Activated CD4-positive, alpha-beta memory T cell treated with anti-CD3 and anti-CD28 coated beads for 36 hours (primary cell): ENCODE results near the gene CMTM3. TPM values are rescaled to one million over a fixed set of nuclear protein-coding genes. Genes with fewer than 3 reads are reported as not detected.
"Not testable (repeated sequence)": the region's sequence is repeated elsewhere in the genome, so short reads cannot be mapped to it uniquely, and the experiment has no call there.

Source experiments
- CTCF ChIA-PET: fragments of 350-600 bp; sonication (Branson Sonifier 250); formaldehyde crosslinking; loops from one replicate; lab custom pipeline; 2021; ENCODE audit warnings: antibody characterized with exemption, inconsistent platforms; lab: Charles Lee
- POLR2A ChIA-PET: fragments of 350-600 bp; sonication (Branson Sonifier 250); formaldehyde crosslinking; loops from one replicate; lab custom pipeline; 2021; ENCODE audit warnings: antibody characterized with exemption; lab: Charles Lee
- DNase-seq: peaks from one replicate; pipeline ENCODE4 v3.0.0-alpha.2; 2020
- H3K27ac Mint-ChIP-seq: one replicate; pipeline ENCODE4 v1.8.0; 2021; ENCODE audit warnings: mixed read lengths
- H3K27me3 Mint-ChIP-seq: one replicate; pipeline ENCODE4 v1.8.0; 2021; ENCODE audit warnings: mixed read lengths
- H3K36me3 Mint-ChIP-seq: one replicate; pipeline ENCODE4 v1.8.0; 2021; ENCODE audit warnings: mixed read lengths
- H3K4me1 Mint-ChIP-seq: one replicate; pipeline ENCODE4 v1.8.0; 2021; ENCODE audit warnings: low read depth, mixed read lengths
- H3K4me3 Mint-ChIP-seq: one replicate; pipeline ENCODE4 v1.8.0; 2021; ENCODE audit warnings: mild to moderate bottlenecking, mixed read lengths
- H3K9me3 Mint-ChIP-seq: one replicate; pipeline ENCODE4 v1.8.0; 2021; ENCODE audit warnings: mixed read lengths
- intact Hi-C: fragments of 100-400 bp; cut with micrococcal nuclease; formaldehyde crosslinking; loops from one replicate; pipeline ENCODE4 v1.15.1; 2023
- total RNA-seq, 2 experiments: library from RNA; stranded (reverse); gene quantifications; one replicate each; pipeline ENCODE4 v1.2.3, GENCODE V29; 2021

The CMTM3 gene
- total RNA-seq, 2 experiments from 2014 or later: 64.6 to 65.9 TPM

DNA sequence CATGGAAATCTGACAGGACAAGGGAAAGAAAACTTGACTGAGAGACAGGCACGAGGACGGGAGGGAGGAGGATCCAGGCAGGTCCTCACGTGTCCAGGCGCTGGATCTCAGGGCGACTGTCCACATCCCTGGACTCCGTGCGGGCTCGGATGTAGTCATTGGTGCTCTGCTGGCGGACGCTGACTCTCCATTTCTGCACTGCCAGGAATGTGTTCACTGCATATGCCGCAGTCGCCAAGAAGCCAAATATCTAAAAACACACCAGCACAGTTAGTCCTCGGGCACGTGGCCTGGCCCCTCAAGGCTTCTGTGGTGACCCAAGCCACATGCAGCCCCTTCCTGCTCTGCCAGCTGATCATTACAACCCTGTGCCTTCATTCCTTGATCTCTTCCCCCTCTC, 17.5 kb downstream of the CMTM3 start:
- Mint-ChIP-seq H3K4me3 (no peak overlapping the region), H3K27me3 (no peaks in the 10 kb centered on the region), H3K27ac (no peak overlapping the region), H3K9me3 (no peaks in the 10 kb centered on the region), H3K4me1 (peaks cover 2% of the 10 kb centered on the region), H3K36me3 (no peaks in the 10 kb centered on the region)
- intact Hi-C loops: no loop called here
- ChIA-PET POLR2A (no interaction called here), CTCF (no interaction called here)
- DNase-seq: no peak

GRCh38 chr16:66622863-66623262, 18.4 kb downstream of the CMTM3 start:
- ChIA-PET CTCF (no interaction called here), POLR2A (no interaction called here)
- Mint-ChIP-seq H3K4me1 (peaks cover 2% of the 10 kb centered on the region), H3K27ac (no peak overlapping the region), H3K27me3 (no peaks in the 10 kb centered on the region), H3K36me3 (no peaks in the 10 kb centered on the region), H3K9me3 (no peaks in the 10 kb centered on the region), H3K4me3 (no peak overlapping the region)
- intact Hi-C loops: no loop called here
- no peak for DNase-seq

GRCh38 chr16:66623755-66624154, 19.3 kb downstream of the CMTM3 start:
- DNase-seq: no peak
- ChIA-PET POLR2A (no interaction called here), CTCF (interaction anchor here (1.1 to 1.4 kb wide), 2 partner anchors 27 to 34 kb away, joined by 3 to 7 read pairs; no protein-coding TSS in a partner anchor)
- no peaks in the 10 kb centered on the region for H3K36me3 Mint-ChIP-seq
- peaks cover 2% of the 10 kb centered on the region for H3K4me1 Mint-ChIP-seq
- H3K9me3 Mint-ChIP-seq: no peaks in the 10 kb centered on the region
- no peak overlapping the region for H3K4me3 Mint-ChIP-seq
- no peak overlapping the region for H3K27ac Mint-ChIP-seq
- intact Hi-C loops: no loop called here
- no peaks in the 10 kb centered on the region for H3K27me3 Mint-ChIP-seq

DNA sequence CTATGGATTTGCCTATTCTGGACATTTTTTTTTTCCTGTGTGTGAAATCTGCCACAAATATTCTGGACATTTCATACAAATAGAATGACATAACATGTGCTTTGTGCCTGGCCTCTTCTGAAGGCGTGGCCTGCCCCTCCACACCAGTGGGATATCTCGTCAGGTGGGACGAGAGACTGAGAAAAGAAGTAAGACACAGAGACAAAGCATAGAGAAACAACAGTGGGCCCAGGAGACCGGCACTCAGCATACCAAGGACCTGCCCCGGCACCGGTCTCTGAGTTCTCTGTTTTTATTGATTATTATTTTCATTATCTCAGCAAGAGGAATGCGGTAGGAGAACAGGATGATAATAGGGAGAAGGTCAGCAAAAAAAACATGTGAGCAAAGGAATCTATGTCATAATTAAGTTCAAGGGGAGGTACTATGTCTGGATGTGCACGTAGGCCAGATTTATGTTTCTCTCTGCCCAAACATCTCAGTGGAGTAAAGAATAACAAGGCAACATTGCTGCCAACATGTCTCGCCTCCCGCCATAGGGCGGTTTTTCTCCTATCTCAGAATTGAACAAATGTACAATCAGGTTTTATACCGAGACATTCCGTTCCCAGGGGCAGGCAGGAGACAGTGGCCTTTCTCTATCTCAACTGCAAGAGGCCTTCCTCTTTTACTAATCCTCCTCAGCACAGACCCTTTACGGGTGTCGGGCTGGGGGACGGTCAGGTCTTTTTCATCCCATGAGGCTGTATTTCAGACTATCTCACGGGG, 23.3 kb downstream of the CMTM3 start:
- H3K27ac Mint-ChIP-seq: not testable (repeated sequence)

DNA sequence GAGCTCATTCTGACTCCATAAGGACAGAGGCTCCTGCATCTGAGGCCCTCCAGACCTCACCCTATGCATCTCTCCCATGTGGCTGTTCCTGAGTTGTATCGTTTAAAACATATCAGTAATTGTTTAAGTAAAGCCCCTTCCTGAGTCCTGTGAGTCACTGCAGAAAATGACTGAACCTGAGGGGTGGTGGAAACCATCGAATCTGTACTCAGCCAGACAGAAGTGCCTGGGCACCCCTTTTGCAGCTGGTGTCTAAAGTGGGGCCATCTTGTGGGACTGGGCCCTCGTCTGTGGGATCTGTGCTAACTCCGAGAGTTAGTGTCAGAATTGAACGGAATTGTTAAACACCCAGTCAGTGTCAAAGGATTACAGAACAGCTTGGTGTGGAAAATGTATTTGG, 25.4 kb downstream of the CMTM3 start:
- no peak for DNase-seq
- no peaks in the 10 kb centered on the region for H3K36me3 Mint-ChIP-seq
- no peak overlapping the region for H3K27ac Mint-ChIP-seq
- no peaks in the 10 kb centered on the region for H3K27me3 Mint-ChIP-seq
- ChIA-PET POLR2A (no interaction called here), CTCF (no interaction called here)
- no peaks in the 10 kb centered on the region for H3K4me1 Mint-ChIP-seq
- intact Hi-C loops: no loop called here
- no peaks in the 10 kb centered on the region for H3K9me3 Mint-ChIP-seq
- H3K4me3 Mint-ChIP-seq: no peak overlapping the region

More for the DNA sequence above, 23.3 kb downstream of the CMTM3 start:
- H3K9me3 Mint-ChIP-seq, CTCF ChIA-PET, intact Hi-C loops, H3K27me3 Mint-ChIP-seq, POLR2A ChIA-PET, DNase-seq, H3K4me3 Mint-ChIP-seq, H3K4me1 Mint-ChIP-seq, H3K36me3 Mint-ChIP-seq: not testable (repeated sequence)

- H3K36me3 Mint-ChIP-seq, POLR2A ChIA-PET, H3K9me3 Mint-ChIP-seq, intact Hi-C loops, DNase-seq, H3K4me3 Mint-ChIP-seq, H3K27ac Mint-ChIP-seq, H3K4me1 Mint-ChIP-seq, H3K27me3 Mint-ChIP-seq, CTCF ChIA-PET: not testable (repeated sequence)
Measured at GRCh38 chr16:66630561-66631260, 26.2 kb downstream of the CMTM3 start.

GRCh38 chr16:66631558-66631957, 27.1 kb downstream of the CMTM3 start:
- H3K9me3 Mint-ChIP-seq, H3K36me3 Mint-ChIP-seq, H3K27me3 Mint-ChIP-seq, H3K27ac Mint-ChIP-seq, H3K4me1 Mint-ChIP-seq, intact Hi-C loops, H3K4me3 Mint-ChIP-seq, CTCF ChIA-PET, POLR2A ChIA-PET, DNase-seq: not testable (repeated sequence)

GRCh38 chr16:66634527-66635196, 30.2 kb downstream of the CMTM3 start:
- no peaks in the 10 kb centered on the region for H3K36me3 Mint-ChIP-seq
- CTCF ChIA-PET: interaction anchor here (1.4 to 3.7 kb wide), 2 partner anchors 16 to 25 kb away, joined by 3 to 28 read pairs; no protein-coding TSS in a partner anchor
- no peaks in the 10 kb centered on the region for H3K9me3 Mint-ChIP-seq
- no peaks in the 10 kb centered on the region for H3K4me1 Mint-ChIP-seq
- H3K27me3 Mint-ChIP-seq: no peaks in the 10 kb centered on the region
- H3K4me3 Mint-ChIP-seq: no peak overlapping the region
- intact Hi-C loops: no loop called here
- POLR2A ChIA-PET: no interaction called here
- H3K27ac Mint-ChIP-seq: no peak overlapping the region
- no peak for DNase-seq

- Mint-ChIP-seq H3K4me1 (no peaks in the 10 kb centered on the region), H3K4me3 (no peak overlapping the region), H3K36me3 (no peaks in the 10 kb centered on the region), H3K27me3 (no peaks in the 10 kb centered on the region), H3K27ac (no peak overlapping the region), H3K9me3 (no peaks in the 10 kb centered on the region)
- CTCF ChIA-PET: interaction anchor here (3.7 kb wide), 1 partner anchor 16 kb away, joined by 28 read pairs; no protein-coding TSS in a partner anchor
- no peak for DNase-seq
- intact Hi-C loops: no loop called here
- POLR2A ChIA-PET: interaction anchor here (0.6 kb wide), 1 partner anchor 252 kb away, joined by 3 read pairs; no protein-coding TSS in a partner anchor
Measured at GRCh38 chr16:66635406-66635805, 30.9 kb downstream of the CMTM3 start.

GRCh38 chr16:66636199-66636598, 31.7 kb downstream of the CMTM3 start:
- ChIA-PET CTCF (interaction anchor here (3.7 kb wide), 1 partner anchor 15 kb away, joined by 28 read pairs; no protein-coding TSS in a partner anchor), POLR2A (no interaction called here)
- intact Hi-C loops: no loop called here
- H3K27me3 Mint-ChIP-seq: no peaks in the 10 kb centered on the region
- H3K4me1 Mint-ChIP-seq: no peaks in the 10 kb centered on the region
- H3K4me3 Mint-ChIP-seq: no peak overlapping the region
- no peaks in the 10 kb centered on the region for H3K36me3 Mint-ChIP-seq
- no peaks in the 10 kb centered on the region for H3K9me3 Mint-ChIP-seq
- no peak for DNase-seq
- H3K27ac Mint-ChIP-seq: no peak overlapping the region

- Mint-ChIP-seq H3K27me3 (no peaks in the 10 kb centered on the region), H3K4me1 (no peaks in the 10 kb centered on the region), H3K4me3 (no peak overlapping the region), H3K27ac (no peak overlapping the region), H3K36me3 (no peaks in the 10 kb centered on the region), H3K9me3 (no peaks in the 10 kb centered on the region)
- CTCF ChIA-PET: interaction anchor here (1.0 to 3.7 kb wide), 2 partner anchors 9 to 13 kb away, joined by 3 to 17 read pairs; no protein-coding TSS in a partner anchor
- intact Hi-C loops: no loop called here
- no peak for DNase-seq
- POLR2A ChIA-PET: no interaction called here
Measured at GRCh38 chr16:66637806-66638205, 33.3 kb downstream of the CMTM3 start.
